ENCODE data around the gene TEKT5. TPM values are rescaled to one million over a fixed set of nuclear protein-coding genes. Genes with fewer than 3 reads are reported as not detected.
A peak's percentile ranks its signal among the peaks of the same experiment; 100 is the strongest.

The TEKT5 gene
- total RNA-seq, 2 donors from 2014 or later = 0.21 to 0.82 TPM

GRCh38 chr16:10608687-10609401, 85.9 kb downstream of the TEKT5 start:
- TF ChIP-seq CTCF (IDR thresholded peaks at IDR 0.05) = no peak
- no peak for DNase-seq
- Histone ChIP-seq H3K36me3 (no peaks in the 10 kb centered on the region), H3K9ac (ENCODE audit: low read depth in 2 of 2, low read length in 2 of 2) (no peak overlapping the region), H3K27me3 (no peaks in the 10 kb centered on the region), H3K4me1 (no peaks in the 10 kb centered on the region), H3K27ac (no peak overlapping the region), H3K9me3 (no peaks in the 10 kb centered on the region), H3K4me3 (no peak overlapping the region)
- intact Hi-C loops (cut with DNase I) = no loop called here

GRCh38 chr16:10607157-10607556, 87.6 kb downstream of the TEKT5 start:
- no peak for DNase-seq
- intact Hi-C loops (cut with DNase I) = no loop called here

GRCh38 chr16:10606607-10607006, 88.1 kb downstream of the TEKT5 start:
- Histone ChIP-seq H3K36me3 (no peaks in the 10 kb centered on the region), H3K27ac (no peak overlapping the region), H3K4me1 (no peaks in the 10 kb centered on the region), H3K9ac (ENCODE audit: low read depth in 2 of 2, low read length in 2 of 2) (no peak overlapping the region), H3K27me3 (no peaks in the 10 kb centered on the region), H3K4me3 (no peak overlapping the region), H3K9me3 (no peaks in the 10 kb centered on the region)
- intact Hi-C loops (cut with DNase I) = no loop called here
- DNase-seq = no peak
- no peak for TF ChIP-seq CTCF (IDR thresholded peaks at IDR 0.05)

More at GRCh38 chr16:10607157-10607556, 87.6 kb downstream of the TEKT5 start:
- TF ChIP-seq CTCF (IDR thresholded peaks at IDR 0.05) = no peak
- no peaks in the 10 kb centered on the region for H3K27me3 ChIP-seq
- H3K4me3 ChIP-seq = no peak overlapping the region
- no peak overlapping the region for H3K27ac ChIP-seq
- no peak overlapping the region for H3K9ac ChIP-seq (ENCODE audit: low read depth in 2 of 2, low read length in 2 of 2)
- H3K9me3 ChIP-seq = no peaks in the 10 kb centered on the region
- no peaks in the 10 kb centered on the region for H3K4me1 ChIP-seq
- H3K36me3 ChIP-seq = no peaks in the 10 kb centered on the region

- intact Hi-C loops (cut with DNase I) = no loop called here
- H3K27ac ChIP-seq = no peak overlapping the region
- H3K9ac ChIP-seq (ENCODE audit: low read depth in 2 of 2, low read length in 2 of 2) = no peak overlapping the region
- no peaks in the 10 kb centered on the region for H3K4me1 ChIP-seq
- no peaks in the 10 kb centered on the region for H3K36me3 ChIP-seq
- no peak overlapping the region for H3K4me3 ChIP-seq
- DNase-seq = no peak
- TF ChIP-seq CTCF (IDR thresholded peaks at IDR 0.05) = no peak
- H3K27me3 ChIP-seq = no peaks in the 10 kb centered on the region
- H3K9me3 ChIP-seq = no peaks in the 10 kb centered on the region
Measured at GRCh38 chr16:10605636-10606035, 89.1 kb downstream of the TEKT5 start.

GRCh38 chr16:10601444-10602408, 93.0 kb downstream of the TEKT5 start:
- no peaks in the 10 kb centered on the region for H3K27me3 ChIP-seq
- no peaks in the 10 kb centered on the region for H3K36me3 ChIP-seq
- intact Hi-C loops (cut with DNase I) = no loop called here
- DNase-seq = peak; percentile 68
- H3K27ac ChIP-seq = no peak overlapping the region
- H3K4me1 ChIP-seq = peaks cover 11% of the 10 kb centered on the region
- no peak overlapping the region for H3K9ac ChIP-seq (ENCODE audit: low read depth in 2 of 2, low read length in 2 of 2)
- H3K4me3 ChIP-seq = no peak overlapping the region
- TF ChIP-seq CTCF (IDR thresholded peaks at IDR 0.05) = no peak
- H3K9me3 ChIP-seq = no peaks in the 10 kb centered on the region

Measured in colonic mucosa (tissue), 4 donors.